ENCODE measurements around the gene ERG.

DNA sequence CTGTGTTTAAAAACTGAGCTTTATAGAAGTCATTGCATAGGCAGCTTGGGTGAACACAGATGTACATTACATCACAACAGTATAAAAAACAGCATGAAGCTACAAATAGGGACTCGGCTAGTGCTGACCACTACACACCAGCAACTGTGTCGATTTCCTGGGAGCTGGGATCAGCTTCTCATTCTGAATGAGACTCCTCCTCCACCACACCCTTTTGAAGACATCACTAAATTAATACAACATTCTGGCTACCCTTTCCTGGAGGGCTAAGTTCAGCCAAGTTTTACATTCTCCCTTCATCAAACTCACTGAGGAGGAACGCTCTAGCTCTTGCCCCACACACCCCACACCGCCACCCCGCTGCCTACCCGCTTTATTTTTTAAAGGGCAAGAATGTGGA, 102.7 kb downstream of the ERG start:
- no peak for TF ChIP-seq POLR2A (IDR thresholded peaks at IDR 0.05)
- TF ChIP-seq, protein P1, sequence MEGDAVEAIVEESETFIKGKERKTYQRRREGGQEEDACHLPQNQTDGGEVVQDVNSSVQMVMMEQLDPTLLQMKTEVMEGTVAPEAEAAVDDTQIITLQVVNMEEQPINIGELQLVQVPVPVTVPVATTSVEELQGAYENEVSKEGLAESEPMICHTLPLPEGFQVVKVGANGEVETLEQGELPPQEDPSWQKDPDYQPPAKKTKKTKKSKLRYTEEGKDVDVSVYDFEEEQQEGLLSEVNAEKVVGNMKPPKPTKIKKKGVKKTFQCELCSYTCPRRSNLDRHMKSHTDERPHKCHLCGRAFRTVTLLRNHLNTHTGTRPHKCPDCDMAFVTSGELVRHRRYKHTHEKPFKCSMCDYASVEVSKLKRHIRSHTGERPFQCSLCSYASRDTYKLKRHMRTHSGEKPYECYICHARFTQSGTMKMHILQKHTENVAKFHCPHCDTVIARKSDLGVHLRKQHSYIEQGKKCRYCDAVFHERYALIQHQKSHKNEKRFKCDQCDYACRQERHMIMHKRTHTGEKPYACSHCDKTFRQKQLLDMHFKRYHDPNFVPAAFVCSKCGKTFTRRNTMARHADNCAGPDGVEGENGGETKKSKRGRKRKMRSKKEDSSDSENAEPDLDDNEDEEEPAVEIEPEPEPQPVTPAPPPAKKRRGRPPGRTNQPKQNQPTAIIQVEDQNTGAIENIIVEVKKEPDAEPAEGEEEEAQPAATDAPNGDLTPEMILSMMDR (IDR thresholded peaks at IDR 0.05) = no peak

All from heart left ventricle (tissue), 13 donors.